Trophoblast cell (in vitro differentiated cells and primary cell): ENCODE measurements around the gene SPAG6.

ENCODE experiments used
- DNase-seq, 2 donors: peaks; one replicate each; pipeline ENCODE4 v3.0.0-alpha.2; 2016
- H2AFZ ChIP-seq: 2 replicates; pipeline ENCODE4 v1.6.1; 2013; ENCODE audit warnings: low read length, moderate library complexity, mild to moderate bottlenecking; ENCODE audit not compliant: insufficient read depth, poor library complexity
- H2AK5ac ChIP-seq: 2 replicates; pipeline ENCODE4 v1.6.1; 2013; ENCODE audit warnings: mild to moderate bottlenecking, low read length
- H2BK120ac ChIP-seq: 2 replicates; pipeline ENCODE4 v1.6.1; 2013; ENCODE audit warnings: low read length, mild to moderate bottlenecking, moderate library complexity; ENCODE audit not compliant: insufficient read depth, poor library complexity
- H2BK12ac ChIP-seq: 2 replicates; pipeline ENCODE4 v1.6.1; 2013; ENCODE audit warnings: mild to moderate bottlenecking, low read length, moderate library complexity
- H2BK5ac ChIP-seq: 2 replicates; pipeline ENCODE4 v1.6.1; 2013; ENCODE audit warnings: low read length, low read depth, moderate library complexity, mild to moderate bottlenecking; ENCODE audit not compliant: poor library complexity
- H3K14ac ChIP-seq: 2 replicates; pipeline ENCODE4 v1.6.1; 2013; ENCODE audit warnings: mild to moderate bottlenecking, low read length
- H3K18ac ChIP-seq: 2 replicates; pipeline ENCODE4 v1.6.1; 2013; ENCODE audit warnings: mild to moderate bottlenecking, low read length
- H3K23ac ChIP-seq: 2 replicates; pipeline ENCODE4 v1.6.1; 2013; ENCODE audit warnings: low read length
- H3K27ac ChIP-seq: 2 replicates; pipeline ENCODE4 v1.5.1; 2013; ENCODE audit warnings: low read depth, mild to moderate bottlenecking, inconsistent platforms, low read length, moderate library complexity
- H3K27me3 ChIP-seq: 2 replicates; pipeline ENCODE4 v1.6.1; 2013; ENCODE audit warnings: inconsistent platforms, mild to moderate bottlenecking, low read length, moderate library complexity; ENCODE audit not compliant: insufficient read depth
- H3K36me3 ChIP-seq, 2 experiments: 1 replicate in 1 of 2; 2 replicates in 1 of 2; pipeline ENCODE4 v1.6.1; 2013; ENCODE audit warnings: low read length in 2 of 2, mild to moderate bottlenecking in 2 of 2, moderate library complexity in 1 of 2; ENCODE audit not compliant: insufficient read depth in 2 of 2, control insufficient read depth in 1 of 2
- H3K4ac ChIP-seq: 2 replicates; pipeline ENCODE4 v1.6.1; 2013; ENCODE audit warnings: low read depth, mild to moderate bottlenecking, low read length, moderate library complexity
- H3K4me1 ChIP-seq, 2 experiments: 1 replicate in 1 of 2; 2 replicates in 1 of 2; pipeline ENCODE4 v1.6.1; 2013; ENCODE audit warnings: low read length in 2 of 2, mild to moderate bottlenecking in 2 of 2, moderate library complexity in 1 of 2; ENCODE audit not compliant: insufficient read depth in 2 of 2, control insufficient read depth in 1 of 2
- H3K4me2 ChIP-seq: 2 replicates; pipeline ENCODE4 v1.6.1; 2013; ENCODE audit warnings: inconsistent platforms, mild to moderate bottlenecking, low read length, moderate library complexity
- H3K4me3 ChIP-seq: 2 replicates; pipeline ENCODE4 v1.5.1; 2013; ENCODE audit warnings: mild to moderate bottlenecking, low read depth, low read length, inconsistent platforms
- H3K79me1 ChIP-seq: one replicate; pipeline ENCODE4 v1.6.1; 2013; ENCODE audit warnings: low read length
- H3K79me2 ChIP-seq: 2 replicates; pipeline ENCODE4 v1.6.1; 2013; ENCODE audit warnings: low read length, mild to moderate bottlenecking; ENCODE audit not compliant: control insufficient read depth, insufficient read depth, poor library complexity
- H3K9ac ChIP-seq: 2 replicates; pipeline ENCODE4 v1.6.1; 2013; ENCODE audit warnings: mild to moderate bottlenecking, low read length
- H3K9me3 ChIP-seq: 2 replicates; pipeline ENCODE4 v1.6.1; 2013; ENCODE audit warnings: low read depth, mild to moderate bottlenecking, control low read depth, inconsistent platforms, low read length; ENCODE audit not compliant: insufficient read depth
- H4K12ac ChIP-seq: 2 replicates; pipeline ENCODE4 v1.6.1; 2013; ENCODE audit warnings: low read depth, mild to moderate bottlenecking, low read length, moderate library complexity
- H4K8ac ChIP-seq: 2 replicates; pipeline ENCODE4 v1.6.1; 2013; ENCODE audit warnings: low read depth, mild to moderate bottlenecking, low read length, moderate library complexity
- H4K91ac ChIP-seq: one replicate; pipeline ENCODE4 v1.6.1; 2013; ENCODE audit warnings: low read depth, mild to moderate bottlenecking, low read length, moderate library complexity
- WGBS: extraction: QIAGEN DNeasy Blood & Tissue Kit; methylation state at CpG from one replicate; pipeline ENCODE4 v1.1.7; 2013; ENCODE audit warnings: missing lambda C conversion rate; ENCODE audit not compliant: insufficient read length, insufficient coverage; ENCODE audit errors: extremely low coverage; 5-methylcytosine and 5-hydroxymethylcytosine counted together

SPAG6 gene

GRCh38 chr10:22435650-22436049, 90.4 kb downstream of the SPAG6 start:
- no peak overlapping the region for H3K18ac ChIP-seq
- no peak overlapping the region for H3K4ac ChIP-seq
- H2BK120ac ChIP-seq, result no peak overlapping the region
- peaks cover 0 to 11% of the 10 kb centered on the region in 2 experiments for H3K4me1 ChIP-seq
- peaks cover 5% of the 10 kb centered on the region for H3K79me1 ChIP-seq
- no peaks in the 10 kb centered on the region for H3K79me2 ChIP-seq
- H3K4me2 ChIP-seq, result no peak overlapping the region
- H4K91ac ChIP-seq, result no peak overlapping the region
- no peak overlapping the region for H4K12ac ChIP-seq
- peaks cover 27% of the 10 kb centered on the region for H3K27me3 ChIP-seq
- no peak for DNase-seq
- no peak overlapping the region for H3K14ac ChIP-seq
- H4K8ac ChIP-seq, result no peak overlapping the region
- no peak overlapping the region for H2AFZ ChIP-seq
- H3K27ac ChIP-seq, result no peak overlapping the region
- H2BK12ac ChIP-seq, result no peak overlapping the region
- H2AK5ac ChIP-seq, result no peak overlapping the region
- H3K36me3 ChIP-seq, result no peaks in the 10 kb centered on the region
- no CpG with 5 or more reads among the region's 10 CpGs for WGBS
- no peak overlapping the region for H3K4me3 ChIP-seq
- H2BK5ac ChIP-seq, result no peak overlapping the region
- no peak overlapping the region for H3K9ac ChIP-seq
- no peak overlapping the region for H3K23ac ChIP-seq
- H3K9me3 ChIP-seq, result peaks cover 6% of the 10 kb centered on the region

- no peak overlapping the region for H3K27ac ChIP-seq
- no peaks in the 10 kb centered on the region for H3K36me3 ChIP-seq
- no peak overlapping the region for H4K12ac ChIP-seq
- peak overlapping the region; percentile 58 for H3K4me3 ChIP-seq
- no peak overlapping the region for H3K4ac ChIP-seq
- peaks cover 0 to 11% of the 10 kb centered on the region in 2 experiments for H3K4me1 ChIP-seq
- H3K23ac ChIP-seq, result no peak overlapping the region
- no peak overlapping the region for H3K9ac ChIP-seq
- H2AK5ac ChIP-seq, result no peak overlapping the region
- peaks cover 5% of the 10 kb centered on the region for H3K79me1 ChIP-seq
- peaks cover 6% of the 10 kb centered on the region for H3K9me3 ChIP-seq
- peak overlapping the region; percentile 10 for H2BK120ac ChIP-seq
- H2BK12ac ChIP-seq, result no peak overlapping the region
- no peak overlapping the region for H3K14ac ChIP-seq
- no peaks in the 10 kb centered on the region for H3K79me2 ChIP-seq
- no peak overlapping the region for H3K18ac ChIP-seq
- H2AFZ ChIP-seq, result peak overlapping the region; percentile 72
- peaks cover 27% of the 10 kb centered on the region for H3K27me3 ChIP-seq
- peak overlapping the region; percentile 64 for H3K4me2 ChIP-seq
- peak overlapping the region; percentile 56 for H4K8ac ChIP-seq
- H4K91ac ChIP-seq, result peak overlapping the region; percentile 33
- DNase-seq, result no peak
- no peak overlapping the region for H2BK5ac ChIP-seq
- WGBS, result no CpG with 5 or more reads among the region's 35 CpGs
Observed at GRCh38 chr10:22436526-22436892, 91.2 kb downstream of the SPAG6 start.

GRCh38 chr10:22436893-22437619, 91.8 kb downstream of the SPAG6 start:
- Histone ChIP-seq H2BK12ac (peak overlapping the region; percentile 42), H4K12ac (no peak overlapping the region), H3K27ac (no peak overlapping the region), H3K4me3 (peak overlapping the region; percentile 58), H3K9me3 (peaks cover 6% of the 10 kb centered on the region), H3K23ac (no peak overlapping the region), H3K36me3 (no peaks in the 10 kb centered on the region), H4K91ac (peak overlapping the region; percentile 33), H3K79me2 (no peaks in the 10 kb centered on the region), H2BK5ac (no peak overlapping the region), H3K79me1 (peaks cover 5% of the 10 kb centered on the region), H2BK120ac (peak overlapping the region; percentile 45), H3K4me1 (peaks cover 0 to 11% of the 10 kb centered on the region in 2 experiments), H3K4me2 (peak overlapping the region; percentile 64), H2AK5ac (no peak overlapping the region), H2AFZ (peak overlapping the region; percentile 72), H3K27me3 (peaks cover 27% of the 10 kb centered on the region), H3K9ac (peak overlapping the region; percentile 24), H3K18ac (peak overlapping the region; percentile 64), H3K4ac (no peak overlapping the region), H3K14ac (peak overlapping the region; percentile 43), H4K8ac (peak overlapping the region; percentile 56)
- no CpG with 5 or more reads among the region's 85 CpGs for WGBS
- peak; percentile 77 to 86 for DNase-seq

- no peak overlapping the region for H2BK12ac ChIP-seq
- DNase-seq, result no peak
- peaks cover 5% of the 10 kb centered on the region for H3K79me1 ChIP-seq
- no peak overlapping the region for H3K4ac ChIP-seq
- no peak overlapping the region for H3K14ac ChIP-seq
- H3K36me3 ChIP-seq, result no peaks in the 10 kb centered on the region
- peaks cover 27% of the 10 kb centered on the region for H3K27me3 ChIP-seq
- no peak overlapping the region for H2AK5ac ChIP-seq
- peak overlapping the region; percentile 72 for H2AFZ ChIP-seq
- peak overlapping the region; percentile 16 for H3K9ac ChIP-seq
- H4K91ac ChIP-seq, result no peak overlapping the region
- peak overlapping the region; percentile 64 for H3K4me2 ChIP-seq
- peak overlapping the region; percentile 45 for H2BK120ac ChIP-seq
- no peak overlapping the region for H3K18ac ChIP-seq
- no peak overlapping the region for H4K12ac ChIP-seq
- peaks cover 6% of the 10 kb centered on the region for H3K9me3 ChIP-seq
- H2BK5ac ChIP-seq, result no peak overlapping the region
- H3K4me1 ChIP-seq, result peaks cover 0 to 11% of the 10 kb centered on the region in 2 experiments
- H4K8ac ChIP-seq, result peak overlapping the region; percentile 56
- H3K23ac ChIP-seq, result no peak overlapping the region
- H3K27ac ChIP-seq, result no peak overlapping the region
- peak overlapping the region; percentile 58 for H3K4me3 ChIP-seq
- H3K79me2 ChIP-seq, result no peaks in the 10 kb centered on the region
- WGBS, result no CpG with 5 or more reads among the region's 27 CpGs
Observed at GRCh38 chr10:22437620-22438588, 92.6 kb downstream of the SPAG6 start.
